Suprapubic skin (tissue), 4 donors: ENCODE data around the gene WNT9B. TPM values are rescaled to one million over a fixed set of nuclear protein-coding genes. Genes with fewer than 3 reads are reported as not detected.

Experiments used
- DNase-seq, 2 donors: peaks; one replicate each; pipeline ENCODE4 v3.0.0-alpha.2; 2019; ENCODE audit warnings: low spot score in 2 of 2
- H3K27ac ChIP-seq: fragments of 200-600 bp; sonication (generic); one replicate; pipeline ENCODE4 v1.5.1; 2019
- H3K27me3 ChIP-seq: fragments of 200-600 bp; sonication (generic); one replicate; pipeline ENCODE4 v1.5.1; 2019
- H3K36me3 ChIP-seq: fragments of 200-600 bp; sonication (generic); one replicate; pipeline ENCODE4 v1.5.1; 2019
- H3K4me1 ChIP-seq: fragments of 200-600 bp; sonication (generic); one replicate; pipeline ENCODE4 v1.5.1; 2019
- H3K4me3 ChIP-seq: fragments of 200-600 bp; sonication (generic); one replicate; pipeline ENCODE4 v1.5.1; 2019; ENCODE audit warnings: mild to moderate bottlenecking
- H3K9me3 ChIP-seq: fragments of 200-600 bp; sonication (generic); one replicate; pipeline ENCODE4 v1.5.1; 2019
- EP300 ChIP-seq: sonication (generic); formaldehyde crosslinking; IDR thresholded peaks from one replicate; pipeline ENCODE4 v1.6.1; 2017; ENCODE audit warnings: antibody characterized with exemption
- POLR2A ChIP-seq, 2 donors: fragments of 450-650 bp; IDR thresholded peaks; one replicate each; pipeline ENCODE4 v1.6.1; 2017; ENCODE audit warnings: antibody characterized with exemption in 2 of 2, mild to moderate bottlenecking in 2 of 2, moderate library complexity in 2 of 2
- POLR2AphosphoS5 ChIP-seq, 3 donors: sonication (generic); formaldehyde crosslinking; IDR thresholded peaks; one replicate each; pipeline ENCODE4 v1.6.1; 2017; ENCODE audit warnings: antibody characterized with exemption in 3 of 3
- WGBS: methylation state at CpG from one replicate; pipeline ENCODE4 v1.1.5; 2018; 5-methylcytosine and 5-hydroxymethylcytosine counted together
- total RNA-seq, 4 donors: library from RNA; depleted of rRNA; stranded (reverse); fragments of >200 nt; gene quantifications; one replicate each; pipeline ENCODE4 v1.1.0, GENCODE V29; 2016
- TF ChIP-seq, protein P1 (sequence below), 2 donors: fragments of 200-600 bp in 1 of 2; fragments of 450-650 bp in 1 of 2; sonication (generic) in 1 of 2; IDR thresholded peaks; one replicate each; pipeline ENCODE4 v1.5.1; 2016 to 2019; ENCODE audit warnings: antibody characterized with exemption in 2 of 2, mild to moderate bottlenecking in 1 of 2, moderate library complexity in 1 of 2

Gene WNT9B
- total RNA-seq, 4 donors from 2014 or later, result 3.6 to 8.3 (median 4.5) TPM

DNA sequence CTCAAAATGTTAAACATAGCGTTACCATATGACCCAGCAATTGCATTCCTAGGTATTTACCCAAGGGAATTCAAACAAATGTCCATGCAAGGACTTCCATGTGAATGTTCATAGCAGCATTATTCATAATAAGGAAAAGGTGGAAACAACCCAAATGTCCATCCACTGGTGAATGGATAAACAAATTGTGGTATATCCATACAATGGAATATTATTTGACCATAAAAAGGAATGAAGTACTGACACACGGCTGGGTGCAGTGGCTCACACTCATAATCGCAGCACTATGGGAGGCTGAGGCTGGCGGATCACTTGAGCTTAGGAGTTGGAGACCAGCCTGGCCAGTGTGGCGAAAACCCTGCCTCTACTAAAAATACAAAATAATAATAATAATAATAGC is 47.5 kb downstream of the WNT9B start:
- WGBS, result 95% methylated on average over 5 of the region's 5 CpGs

DNA sequence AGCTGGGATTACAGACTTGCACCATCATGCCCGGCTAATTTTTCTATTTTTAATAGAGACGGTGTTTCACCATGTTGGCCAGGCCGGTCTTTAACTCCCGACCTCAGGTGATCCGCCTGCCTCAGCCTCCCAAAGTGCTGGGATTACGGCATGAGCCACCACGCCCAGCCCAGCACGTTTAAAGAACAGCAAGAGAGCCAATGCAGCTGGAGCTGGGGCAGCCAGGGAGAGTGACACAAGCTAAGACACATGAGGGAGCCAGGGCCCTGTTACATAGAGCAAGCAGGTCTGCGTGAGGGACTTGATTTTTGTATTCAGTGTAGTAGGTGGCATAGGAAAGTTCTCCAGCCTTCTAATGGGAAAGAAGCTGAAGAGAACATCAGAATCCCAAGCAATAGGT is 49.9 kb downstream of the WNT9B start:
- TF ChIP-seq, protein P1, sequence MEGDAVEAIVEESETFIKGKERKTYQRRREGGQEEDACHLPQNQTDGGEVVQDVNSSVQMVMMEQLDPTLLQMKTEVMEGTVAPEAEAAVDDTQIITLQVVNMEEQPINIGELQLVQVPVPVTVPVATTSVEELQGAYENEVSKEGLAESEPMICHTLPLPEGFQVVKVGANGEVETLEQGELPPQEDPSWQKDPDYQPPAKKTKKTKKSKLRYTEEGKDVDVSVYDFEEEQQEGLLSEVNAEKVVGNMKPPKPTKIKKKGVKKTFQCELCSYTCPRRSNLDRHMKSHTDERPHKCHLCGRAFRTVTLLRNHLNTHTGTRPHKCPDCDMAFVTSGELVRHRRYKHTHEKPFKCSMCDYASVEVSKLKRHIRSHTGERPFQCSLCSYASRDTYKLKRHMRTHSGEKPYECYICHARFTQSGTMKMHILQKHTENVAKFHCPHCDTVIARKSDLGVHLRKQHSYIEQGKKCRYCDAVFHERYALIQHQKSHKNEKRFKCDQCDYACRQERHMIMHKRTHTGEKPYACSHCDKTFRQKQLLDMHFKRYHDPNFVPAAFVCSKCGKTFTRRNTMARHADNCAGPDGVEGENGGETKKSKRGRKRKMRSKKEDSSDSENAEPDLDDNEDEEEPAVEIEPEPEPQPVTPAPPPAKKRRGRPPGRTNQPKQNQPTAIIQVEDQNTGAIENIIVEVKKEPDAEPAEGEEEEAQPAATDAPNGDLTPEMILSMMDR (IDR thresholded peaks at IDR 0.05), result no peak
- TF ChIP-seq EP300 (no peak), POLR2AphosphoS5 (IDR thresholded peaks at IDR 0.05) (no peak), POLR2A (IDR thresholded peaks at IDR 0.05) (no peak)
- H3K27ac ChIP-seq, result no peak overlapping the region
- DNase-seq, result no peak
- H3K4me3 ChIP-seq, result no peak overlapping the region
- WGBS, result 48% methylated on average over 9 of the region's 9 CpGs
- H3K27me3 ChIP-seq, result no peaks in the 10 kb centered on the region
- no peaks in the 10 kb centered on the region for H3K36me3 ChIP-seq
- no peaks in the 10 kb centered on the region for H3K4me1 ChIP-seq
- peaks cover 5% of the 10 kb centered on the region for H3K9me3 ChIP-seq

More for the DNA sequence above, 47.5 kb downstream of the WNT9B start:
- Histone ChIP-seq H3K27ac (no peak overlapping the region), H3K27me3 (peaks cover 10% of the 10 kb centered on the region), H3K36me3 (no peaks in the 10 kb centered on the region), H3K4me3 (no peak overlapping the region), H3K9me3 (peaks cover 5% of the 10 kb centered on the region), H3K4me1 (no peaks in the 10 kb centered on the region)
- TF ChIP-seq EP300 (no peak), POLR2A (IDR thresholded peaks at IDR 0.05) (no peak), POLR2AphosphoS5 (IDR thresholded peaks at IDR 0.05) (no peak)
- TF ChIP-seq, protein P1 (IDR thresholded peaks at IDR 0.05), result no peak
- no peak for DNase-seq

DNA sequence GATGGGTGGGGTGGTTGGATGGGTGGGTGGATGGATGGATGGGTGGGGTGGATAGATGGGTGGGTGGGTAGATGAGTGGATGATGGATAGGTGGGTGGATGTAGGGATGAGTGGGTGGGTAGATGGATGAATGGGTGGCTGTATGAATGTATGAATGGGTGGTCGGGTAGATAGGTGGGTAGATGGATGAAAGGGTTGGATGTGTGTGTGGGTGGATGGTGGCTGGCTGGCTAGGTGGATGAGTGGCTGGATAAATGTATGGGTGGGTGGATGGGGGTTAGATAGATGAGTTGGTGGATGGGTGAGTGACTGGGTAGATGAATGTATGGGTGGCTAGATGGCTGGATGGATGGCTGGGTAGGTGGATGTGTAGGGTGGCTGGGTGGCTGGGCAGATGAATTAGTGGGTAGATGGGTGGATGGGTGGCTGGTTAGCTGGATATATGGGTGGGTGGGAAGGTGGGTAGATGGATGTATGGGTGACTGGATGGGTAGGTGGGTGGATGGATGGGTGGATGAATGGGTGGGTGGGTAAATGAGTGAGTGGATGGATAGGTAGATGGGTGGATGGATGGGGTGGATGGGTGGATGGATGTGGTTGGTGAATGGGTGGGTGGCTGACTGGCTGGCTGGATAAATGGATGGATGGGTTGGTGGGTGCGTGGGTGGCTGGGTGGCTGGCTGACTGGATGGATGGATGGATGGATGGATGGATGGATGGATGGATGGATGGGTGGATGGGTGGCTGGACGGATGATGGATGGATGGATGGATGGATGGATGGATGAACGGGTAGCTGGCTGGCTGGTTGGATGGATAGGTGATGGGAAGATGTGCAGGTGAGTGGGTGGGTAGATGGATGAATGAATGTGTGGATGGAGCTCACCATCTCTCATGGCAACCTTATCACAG is 52.6 kb downstream of the WNT9B start:
- TF ChIP-seq, protein P1 (IDR thresholded peaks at IDR 0.05), result no peak
- TF ChIP-seq EP300 (no peak), POLR2AphosphoS5 (IDR thresholded peaks at IDR 0.05) (no peak), POLR2A (IDR thresholded peaks at IDR 0.05) (no peak)
- Histone ChIP-seq H3K9me3 (peaks cover 1% of the 10 kb centered on the region), H3K36me3 (no peaks in the 10 kb centered on the region), H3K4me1 (no peaks in the 10 kb centered on the region), H3K27ac (no peak overlapping the region), H3K4me3 (no peak overlapping the region), H3K27me3 (peaks cover 11% of the 10 kb centered on the region)
- 96% methylated on average over 4 of the region's 4 CpGs for WGBS
- no peak for DNase-seq

DNA sequence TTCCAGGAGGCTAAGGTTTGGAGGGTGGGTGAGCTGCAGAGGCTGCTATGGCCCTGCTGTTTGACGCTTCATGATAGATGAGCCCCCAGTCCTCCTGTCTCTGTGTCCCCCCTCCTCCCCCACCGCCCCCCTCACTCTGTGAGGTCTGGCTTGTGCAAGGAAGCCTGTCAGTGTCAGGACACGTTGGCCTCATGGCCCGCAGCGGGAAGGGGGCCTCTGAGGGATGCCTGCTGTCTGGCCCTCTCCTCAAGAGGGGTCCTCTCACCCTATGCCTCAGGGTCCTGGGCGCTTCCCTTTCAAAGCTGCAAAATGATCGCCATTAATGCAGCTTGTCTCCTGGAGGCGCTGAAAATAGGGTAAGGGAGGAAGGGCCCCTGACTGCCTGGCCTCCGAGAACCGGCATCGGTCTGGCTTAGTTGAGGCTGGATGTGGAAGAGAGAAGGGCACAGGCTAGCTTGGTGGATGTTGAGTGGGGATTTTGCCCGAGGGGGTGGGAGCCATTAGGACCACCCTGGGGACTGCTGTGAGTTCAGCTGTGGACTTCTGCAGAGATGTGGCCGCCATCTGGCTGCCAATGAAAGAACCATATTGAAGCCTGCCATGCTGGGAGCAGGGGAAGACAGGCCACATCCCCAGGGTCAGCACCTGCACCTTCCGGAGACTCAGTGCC is 56.8 kb downstream of the WNT9B start:
- Histone ChIP-seq H3K27me3 (peaks cover 17% of the 10 kb centered on the region), H3K27ac (no peak overlapping the region), H3K9me3 (no peaks in the 10 kb centered on the region), H3K4me1 (no peaks in the 10 kb centered on the region), H3K36me3 (no peaks in the 10 kb centered on the region), H3K4me3 (no peak overlapping the region)
- TF ChIP-seq POLR2AphosphoS5 (IDR thresholded peaks at IDR 0.05) (no peak), EP300 (no peak), POLR2A (IDR thresholded peaks at IDR 0.05) (no peak)
- TF ChIP-seq, protein P1 (IDR thresholded peaks at IDR 0.05), result no peak
- no peak for DNase-seq
- 64% methylated on average over 9 of the region's 14 CpGs for WGBS
